Limb (tissue), 2 donors: ENCODE data around the gene SH3GL2.
A peak's percentile ranks its signal among the peaks of the same experiment; 100 is the strongest.

ENCODE experiments used
- DNase-seq, 2 donors: peaks; one replicate each; pipeline ENCODE4 v3.0.0-alpha.2; 2016; ENCODE audit errors: extremely low spot score in 2 of 2

The SH3GL2 gene

GRCh38 chr9:17609312-17610005 lies 30.6 kb downstream of the SH3GL2 start:
- DNase-seq = no peak

GRCh38 chr9:17611342-17611741 lies 32.5 kb downstream of the SH3GL2 start:
- DNase-seq = no peak

- no peak for DNase-seq
These were observed 33.1 kb downstream of the SH3GL2 start for GRCh38 chr9:17611917-17612316.

- peak in 1 of 2 donors; percentile 1 for DNase-seq
These were observed 34.9 kb downstream of the SH3GL2 start for GRCh38 chr9:17613758-17614157.

- no peak for DNase-seq
These were observed 35.4 kb downstream of the SH3GL2 start for GRCh38 chr9:17614250-17614649.

- no peak for DNase-seq
These were observed 36.0 kb downstream of the SH3GL2 start for GRCh38 chr9:17614903-17615302.

GRCh38 chr9:17622141-17622540 lies 43.3 kb downstream of the SH3GL2 start:
- no peak for DNase-seq

GRCh38 chr9:17622749-17623148 lies 43.9 kb downstream of the SH3GL2 start:
- no peak for DNase-seq

GRCh38 chr9:17623965-17624364 lies 45.1 kb downstream of the SH3GL2 start:
- no peak for DNase-seq

GRCh38 chr9:17624571-17624970 lies 45.7 kb downstream of the SH3GL2 start:
- no peak for DNase-seq

- no peak for DNase-seq
These were observed 47.0 kb downstream of the SH3GL2 start for GRCh38 chr9:17625644-17626388.

- no peak for DNase-seq
These were observed 48.8 kb downstream of the SH3GL2 start for GRCh38 chr9:17627641-17628040.

- DNase-seq = no peak
These were observed 49.8 kb downstream of the SH3GL2 start for GRCh38 chr9:17628624-17629023.

- DNase-seq = no peak
These were observed 51.7 kb downstream of the SH3GL2 start for GRCh38 chr9:17630531-17630949.

GRCh38 chr9:17631396-17631795 lies 52.5 kb downstream of the SH3GL2 start:
- DNase-seq = no peak

GRCh38 chr9:17632994-17633393 lies 54.1 kb downstream of the SH3GL2 start:
- no peak for DNase-seq

GRCh38 chr9:17635115-17635890 lies 56.4 kb downstream of the SH3GL2 start:
- DNase-seq = no peak

GRCh38 chr9:17636349-17636748 lies 57.5 kb downstream of the SH3GL2 start:
- no peak for DNase-seq

GRCh38 chr9:17636821-17637220 lies 58.0 kb downstream of the SH3GL2 start:
- DNase-seq = no peak

- no peak for DNase-seq
These were observed 58.4 kb downstream of the SH3GL2 start for GRCh38 chr9:17637229-17637628.

GRCh38 chr9:17648516-17648915 lies 69.7 kb downstream of the SH3GL2 start:
- no peak for DNase-seq

- no peak for DNase-seq
These were observed 72.9 kb downstream of the SH3GL2 start for GRCh38 chr9:17651725-17652124.
